Prostate gland (tissue), 2 donors: ENCODE data around the gene NDUFA13.

Experiments
- POLR2A ChIP-seq: fragments of 450-650 bp; IDR thresholded peaks from one replicate; pipeline ENCODE4 v1.6.1; 2016; ENCODE audit warnings: antibody characterized with exemption, mild to moderate bottlenecking
- POLR2AphosphoS5 ChIP-seq: sonication (generic); formaldehyde crosslinking; IDR thresholded peaks from one replicate; pipeline ENCODE4 v1.6.1; 2017; ENCODE audit warnings: antibody characterized with exemption
- TF ChIP-seq, protein P1 (sequence below), 4 experiments: fragments of 200-600 bp in 2 of 4; fragments of 450-650 bp in 2 of 4; sonication (generic) in 2 of 4; IDR thresholded peaks; 1 replicate in 3 of 4; 2 replicates in 1 of 4; pipeline ENCODE4 v1.5.1; 2016 to 2019; ENCODE audit warnings: antibody characterized with exemption in 4 of 4, mild to moderate bottlenecking in 2 of 4, moderate library complexity in 2 of 4

DNA sequence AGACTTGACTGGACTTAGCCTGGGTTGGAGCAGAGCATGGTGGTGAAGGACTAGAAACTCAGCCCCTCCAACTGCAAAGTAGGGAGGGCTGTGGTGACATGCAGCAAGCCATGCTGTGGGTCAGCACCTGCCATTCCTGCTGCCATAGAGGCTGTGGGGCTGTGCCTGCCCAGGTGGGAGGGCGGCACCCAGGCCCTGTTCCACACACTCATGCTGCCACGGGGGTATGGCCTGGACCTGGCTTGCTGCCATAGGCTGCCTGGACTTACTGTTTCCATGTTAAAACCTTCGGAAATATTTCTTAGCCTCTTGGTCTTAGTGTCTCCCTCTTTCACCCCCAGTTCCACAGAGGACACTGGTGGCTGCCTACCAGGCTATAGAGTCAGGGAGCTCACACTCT lies 51.4 kb downstream of the NDUFA13 start:
- TF ChIP-seq, protein P1, sequence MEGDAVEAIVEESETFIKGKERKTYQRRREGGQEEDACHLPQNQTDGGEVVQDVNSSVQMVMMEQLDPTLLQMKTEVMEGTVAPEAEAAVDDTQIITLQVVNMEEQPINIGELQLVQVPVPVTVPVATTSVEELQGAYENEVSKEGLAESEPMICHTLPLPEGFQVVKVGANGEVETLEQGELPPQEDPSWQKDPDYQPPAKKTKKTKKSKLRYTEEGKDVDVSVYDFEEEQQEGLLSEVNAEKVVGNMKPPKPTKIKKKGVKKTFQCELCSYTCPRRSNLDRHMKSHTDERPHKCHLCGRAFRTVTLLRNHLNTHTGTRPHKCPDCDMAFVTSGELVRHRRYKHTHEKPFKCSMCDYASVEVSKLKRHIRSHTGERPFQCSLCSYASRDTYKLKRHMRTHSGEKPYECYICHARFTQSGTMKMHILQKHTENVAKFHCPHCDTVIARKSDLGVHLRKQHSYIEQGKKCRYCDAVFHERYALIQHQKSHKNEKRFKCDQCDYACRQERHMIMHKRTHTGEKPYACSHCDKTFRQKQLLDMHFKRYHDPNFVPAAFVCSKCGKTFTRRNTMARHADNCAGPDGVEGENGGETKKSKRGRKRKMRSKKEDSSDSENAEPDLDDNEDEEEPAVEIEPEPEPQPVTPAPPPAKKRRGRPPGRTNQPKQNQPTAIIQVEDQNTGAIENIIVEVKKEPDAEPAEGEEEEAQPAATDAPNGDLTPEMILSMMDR (IDR thresholded peaks at IDR 0.05) = no peak
- TF ChIP-seq POLR2A (no peak), POLR2AphosphoS5 (no peak)
